GM12875 (cell line): ENCODE measurements around the gene STX8.
A peak's percentile ranks its signal among the peaks of the same experiment; 100 is the strongest.

Experiments used
- H3K4me3 ChIP-seq: one replicate; pipeline ENCODE4 v1.5.1; 2011; ENCODE audit warnings: low read depth, low read length, control low read depth
- TF ChIP-seq, protein P1 (sequence below): IDR thresholded peaks from 2 replicates; pipeline ENCODE4 v1.5.1; 2011; ENCODE audit warnings: low read depth, mild to moderate bottlenecking, control low read depth, inconsistent platforms, low read length, moderate library complexity, borderline replicate concordance; ENCODE audit not compliant: insufficient read depth

The STX8 gene

DNA sequence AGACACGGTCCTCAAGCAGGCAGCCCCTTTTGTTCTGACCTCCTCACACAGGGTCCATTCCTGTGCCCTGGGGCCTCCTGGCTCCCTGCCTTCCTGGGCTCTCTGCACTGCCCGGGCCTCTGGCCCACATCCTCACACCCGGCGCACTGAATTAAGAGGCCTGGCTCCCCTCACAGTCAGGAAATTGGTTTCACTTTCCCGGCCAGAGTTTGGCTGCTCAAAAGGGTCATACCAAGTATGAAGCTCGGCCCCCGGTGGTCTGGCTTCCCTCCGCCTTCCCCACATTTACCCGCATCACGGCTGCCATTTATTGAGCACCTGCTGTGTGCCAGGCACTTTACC is 334.3 kb downstream of the STX8 start:
- H3K4me3 ChIP-seq, result no peak overlapping the region
- TF ChIP-seq, protein P1, sequence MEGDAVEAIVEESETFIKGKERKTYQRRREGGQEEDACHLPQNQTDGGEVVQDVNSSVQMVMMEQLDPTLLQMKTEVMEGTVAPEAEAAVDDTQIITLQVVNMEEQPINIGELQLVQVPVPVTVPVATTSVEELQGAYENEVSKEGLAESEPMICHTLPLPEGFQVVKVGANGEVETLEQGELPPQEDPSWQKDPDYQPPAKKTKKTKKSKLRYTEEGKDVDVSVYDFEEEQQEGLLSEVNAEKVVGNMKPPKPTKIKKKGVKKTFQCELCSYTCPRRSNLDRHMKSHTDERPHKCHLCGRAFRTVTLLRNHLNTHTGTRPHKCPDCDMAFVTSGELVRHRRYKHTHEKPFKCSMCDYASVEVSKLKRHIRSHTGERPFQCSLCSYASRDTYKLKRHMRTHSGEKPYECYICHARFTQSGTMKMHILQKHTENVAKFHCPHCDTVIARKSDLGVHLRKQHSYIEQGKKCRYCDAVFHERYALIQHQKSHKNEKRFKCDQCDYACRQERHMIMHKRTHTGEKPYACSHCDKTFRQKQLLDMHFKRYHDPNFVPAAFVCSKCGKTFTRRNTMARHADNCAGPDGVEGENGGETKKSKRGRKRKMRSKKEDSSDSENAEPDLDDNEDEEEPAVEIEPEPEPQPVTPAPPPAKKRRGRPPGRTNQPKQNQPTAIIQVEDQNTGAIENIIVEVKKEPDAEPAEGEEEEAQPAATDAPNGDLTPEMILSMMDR, result no peak

DNA sequence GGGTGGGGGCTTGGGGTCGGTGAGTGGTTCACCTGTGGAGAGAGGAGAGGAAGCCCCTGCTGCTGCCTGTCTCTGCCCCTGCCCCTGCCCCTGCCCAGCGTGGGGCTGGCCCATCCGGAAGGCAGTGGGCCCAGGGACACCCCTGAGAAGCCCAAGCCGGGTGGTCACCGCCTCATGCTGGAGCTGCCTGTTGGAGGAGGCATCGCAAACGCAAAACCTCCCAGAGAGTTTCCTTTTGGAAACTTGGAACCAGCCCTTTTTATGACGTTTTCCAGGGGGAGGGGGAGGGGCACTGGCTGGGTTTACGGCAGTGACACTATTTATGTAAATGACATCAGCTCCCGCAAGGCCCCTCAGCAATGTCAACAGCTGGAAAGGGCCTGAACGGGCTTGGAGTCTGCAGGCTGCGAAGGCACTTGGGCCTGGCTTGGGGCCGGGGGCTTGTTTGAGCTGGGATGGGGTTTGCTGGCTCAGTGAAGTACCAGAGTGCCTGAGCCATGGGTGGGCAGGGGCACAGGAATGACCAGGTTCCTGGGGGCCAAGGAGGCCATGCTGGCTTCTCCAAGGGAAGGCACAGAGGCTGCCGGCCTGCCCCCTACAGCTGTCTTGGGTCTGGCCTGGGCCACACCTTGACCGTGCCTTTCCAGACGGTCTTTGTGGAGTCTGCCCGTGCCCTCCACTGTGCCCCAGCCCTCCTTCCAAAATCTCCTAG is 334.8 kb downstream of the STX8 start:
- no peak overlapping the region for H3K4me3 ChIP-seq
- TF ChIP-seq, protein P1, result no peak

DNA sequence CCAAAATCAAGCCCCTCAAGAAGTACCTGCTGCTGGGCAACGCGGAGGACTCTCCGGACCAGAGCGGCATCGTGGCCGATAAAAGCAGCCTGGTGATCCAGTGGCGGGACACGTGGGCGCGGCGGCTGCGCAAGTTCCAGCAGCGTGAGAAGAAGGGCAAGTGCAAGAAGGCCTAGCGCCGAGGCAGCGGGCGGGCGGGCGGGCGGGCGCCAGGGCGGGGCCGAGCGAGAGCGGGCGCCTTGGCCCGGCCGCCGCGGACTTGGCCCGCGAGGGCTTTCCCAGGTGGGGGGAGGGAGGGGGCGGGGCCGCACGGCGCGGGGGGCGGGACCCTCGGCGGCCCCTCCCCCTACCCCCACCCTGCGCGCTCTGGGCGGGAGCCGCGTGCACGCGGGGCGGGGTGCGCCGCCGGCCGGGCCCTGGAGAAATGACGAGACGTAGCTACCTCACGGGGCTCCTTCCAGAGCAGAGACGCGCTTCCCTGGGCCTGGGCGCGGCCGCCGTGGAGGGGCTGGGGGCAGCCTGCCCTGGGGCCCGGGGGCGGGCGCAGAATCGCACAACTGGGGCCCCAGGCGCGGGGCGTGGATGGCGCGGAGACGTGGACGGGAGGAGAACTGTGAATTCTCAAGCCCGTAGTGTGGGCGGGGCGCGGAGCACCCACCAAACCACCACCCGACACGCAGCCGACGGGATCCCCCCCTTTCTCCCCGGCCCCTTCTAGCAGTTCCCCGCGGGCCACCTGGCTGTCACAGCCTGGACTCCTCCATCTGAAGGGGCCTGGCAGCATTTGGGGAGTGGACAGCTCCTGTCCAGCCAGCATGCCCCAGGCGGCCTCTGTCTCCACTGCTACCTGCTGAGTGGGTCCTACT is 335.6 kb downstream of the STX8 start:
- TF ChIP-seq, protein P1, result no peak
- H3K4me3 ChIP-seq, result peak overlapping the region; percentile 44

DNA sequence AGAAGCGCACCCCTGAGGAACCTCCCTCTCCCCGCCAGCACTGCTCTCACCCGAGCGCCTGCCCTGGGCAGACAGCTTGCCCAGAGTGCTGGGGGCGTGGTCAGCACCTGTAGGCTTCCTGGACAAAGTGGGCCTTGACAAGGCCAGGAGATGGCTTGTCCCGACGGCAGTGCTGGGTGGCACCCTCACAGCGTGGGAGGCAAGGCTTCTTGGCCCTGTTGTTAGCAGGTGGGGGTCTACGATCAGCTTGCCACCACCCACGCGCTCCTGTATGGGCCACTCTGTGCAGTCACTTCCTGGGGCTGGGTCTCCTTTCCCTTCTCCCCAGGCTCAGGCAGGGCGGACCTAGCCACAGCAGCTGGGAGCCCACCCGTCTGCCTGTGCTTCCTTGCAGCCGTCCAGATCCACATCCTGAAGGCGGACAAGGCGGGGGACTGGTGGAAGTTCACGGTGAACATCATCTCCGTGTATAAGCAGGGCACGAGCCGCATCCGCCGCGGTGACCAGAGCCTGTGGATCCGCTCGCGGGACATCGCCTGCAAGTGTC is 336.3 kb downstream of the STX8 start:
- peak overlapping the region; percentile 43 for H3K4me3 ChIP-seq

DNA sequence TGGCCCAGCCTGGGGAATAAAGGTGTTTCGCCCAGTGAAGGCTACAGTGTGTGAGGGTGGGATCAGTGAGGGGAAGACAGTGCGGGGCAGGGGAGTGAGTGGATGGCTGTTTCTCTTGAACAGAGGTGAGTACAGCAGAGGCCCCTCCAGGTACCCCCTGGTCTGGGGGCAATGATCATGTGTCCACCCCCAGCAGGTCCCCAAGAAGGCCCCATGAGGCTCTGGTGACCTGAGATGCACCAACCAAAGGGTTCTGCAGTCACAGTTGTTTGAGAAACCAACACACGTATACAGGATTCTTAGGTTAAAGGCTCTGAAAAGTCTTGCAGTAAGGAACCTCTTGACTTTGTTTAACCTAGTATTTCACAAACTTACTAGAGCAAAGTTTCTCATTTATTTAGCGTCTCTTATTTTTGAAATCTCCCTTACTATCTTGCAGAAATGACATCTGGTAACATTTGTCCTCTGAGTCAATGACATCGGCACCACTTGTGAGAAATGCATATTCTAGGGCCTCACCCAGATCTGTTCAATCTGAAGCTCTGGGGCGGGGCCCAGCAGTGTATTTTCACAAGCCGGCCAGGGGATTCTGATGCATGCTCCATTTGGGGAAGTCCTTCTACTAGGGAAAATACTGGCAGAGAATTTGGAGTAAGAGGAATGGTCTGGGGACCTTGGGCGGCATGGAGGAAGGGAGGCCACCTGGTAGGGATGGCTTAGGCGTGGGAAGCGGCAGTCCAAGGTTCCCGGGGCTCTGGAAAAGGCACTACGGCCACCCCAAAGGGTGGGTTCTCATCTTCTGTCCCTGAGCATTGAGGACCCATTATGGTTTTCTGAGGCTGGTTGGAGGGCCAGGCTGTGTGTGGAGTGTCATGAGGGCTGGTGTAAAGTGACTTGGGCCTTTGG is 337.0 kb downstream of the STX8 start:
- TF ChIP-seq, protein P1, result no peak
- H3K4me3 ChIP-seq, result no peak overlapping the region

More for the DNA sequence above, 336.3 kb downstream of the STX8 start:
- TF ChIP-seq, protein P1, result no peak

DNA sequence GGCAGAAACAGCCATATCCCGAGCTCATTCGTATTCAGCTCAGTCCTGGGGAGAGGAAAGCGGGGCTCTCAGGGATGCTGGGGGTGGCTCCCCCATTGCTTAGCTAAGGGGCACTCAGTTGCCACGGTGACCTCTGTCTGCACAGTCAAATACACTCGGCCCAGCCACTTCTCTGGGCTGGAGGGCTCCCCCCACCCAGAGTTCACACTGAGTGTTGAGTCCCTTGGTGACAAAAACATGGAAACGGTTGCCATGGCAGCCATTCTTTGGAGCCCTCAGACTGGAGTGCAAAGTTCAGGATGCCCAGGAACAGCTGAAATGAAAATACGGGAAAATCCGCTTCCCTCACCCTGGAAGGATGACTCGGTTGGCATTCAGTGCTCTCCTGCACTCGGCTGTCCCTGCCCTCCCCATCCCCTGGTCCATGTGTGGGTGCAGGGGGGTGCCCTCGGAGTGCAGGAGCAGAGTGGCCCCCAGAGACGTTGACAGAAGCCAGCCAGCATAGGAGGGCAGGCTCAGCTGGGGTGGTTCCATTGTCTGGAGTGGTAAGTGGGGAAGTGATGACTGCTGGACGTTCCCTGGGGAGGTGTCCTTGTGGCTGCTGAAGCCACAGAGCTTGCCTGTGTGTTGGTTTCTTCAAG is 337.8 kb downstream of the STX8 start:
- TF ChIP-seq, protein P1, result no peak

More for the DNA sequence above, 337.8 kb downstream of the STX8 start:
- no peak overlapping the region for H3K4me3 ChIP-seq
